ENCODE measurements around the gene WFDC6. TPM values are rescaled to one million over a fixed set of nuclear protein-coding genes. Genes with fewer than 3 reads are reported as not detected.
"Not testable (repeated sequence)": the region's sequence is repeated elsewhere in the genome, so short reads cannot be mapped to it uniquely, and the experiment has no call there.

The WFDC6 gene
- total RNA-seq = not detected
- long read RNA-seq = 0 reads

DNA sequence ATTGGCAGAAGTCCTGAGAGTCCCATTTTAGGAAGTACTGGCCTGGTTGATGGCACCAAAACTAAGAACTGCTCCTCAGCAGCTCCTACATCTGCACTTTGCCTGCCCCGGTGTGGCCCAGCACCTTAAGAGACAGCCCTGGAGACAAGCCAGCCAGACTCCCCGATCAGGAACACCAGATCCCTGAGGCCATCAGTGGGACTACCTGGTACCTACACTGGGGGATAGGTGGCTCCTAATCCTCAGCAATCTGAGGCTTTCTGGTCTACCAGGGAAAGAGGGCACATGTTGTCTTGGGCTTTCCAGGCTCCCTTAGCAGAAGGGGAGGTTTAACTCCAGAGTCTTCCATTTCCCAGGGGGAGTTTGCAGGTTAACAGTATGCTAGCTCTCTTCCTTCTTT lies at the start of gene WFDC6:
WFDC6 (minus strand) TSS at position 101 of the 400 bp plus-strand sequence; CDS start at position 26, 75 bp downstream.
- no peak within 1 kb of the TSS for H3K4me3 ChIP-seq
- intact Hi-C loops (cut with DNase I) = no loop called here
- H3K36me3 ChIP-seq = no peaks in the 10 kb centered on the region
- no peaks in the 10 kb centered on the region for H3K27me3 ChIP-seq
- H3K27ac ChIP-seq = no peak within 1 kb of the TSS
- ATAC-seq (no peak), DNase-seq (no peak)
- no peaks in the 10 kb centered on the region for H3K9me3 ChIP-seq
- TF ChIP-seq POLR2A (IDR thresholded peaks at IDR 0.05) (no peak), CTCF (IDR thresholded peaks at IDR 0.05) (no peak)
- no peaks in the 10 kb centered on the region for H3K4me1 ChIP-seq
- WGBS (ENCODE audit: insufficient coverage, low coverage, low lambda C conversion rate, missing lambda C conversion rate) = no CpG with 5 or more reads among the region's 2 CpGs

DNA sequence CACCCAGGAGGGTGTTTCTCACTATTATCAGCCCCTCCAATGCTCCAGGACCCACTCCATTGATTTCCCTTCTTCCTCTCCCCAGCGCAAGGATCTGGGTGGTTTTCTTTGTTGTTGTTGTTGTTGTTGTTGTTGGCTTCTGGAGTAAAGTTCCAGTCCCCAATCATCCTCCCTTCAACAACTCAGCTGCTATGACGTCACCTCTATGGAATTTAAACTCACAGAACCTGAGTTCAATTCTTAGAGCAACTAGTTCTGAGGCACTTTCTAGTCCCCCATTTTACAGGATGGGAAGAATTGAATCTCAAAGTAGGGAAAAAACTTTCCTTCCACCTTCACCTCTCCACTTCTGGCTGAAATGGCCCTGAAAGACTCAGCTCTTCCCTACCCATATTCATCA lies 49.5 kb upstream of the WFDC6 start:
- 41% methylated on average over 1 of the region's 2 CpGs for WGBS (ENCODE audit: insufficient coverage, low coverage, low lambda C conversion rate, missing lambda C conversion rate)
- Histone ChIP-seq H3K27me3 (no peaks in the 10 kb centered on the region), H3K4me3 (no peak overlapping the region), H3K9me3 (no peaks in the 10 kb centered on the region), H3K36me3 (no peaks in the 10 kb centered on the region), H3K27ac (no peak overlapping the region), H3K4me1 (no peaks in the 10 kb centered on the region)
- DNase-seq (no peak), ATAC-seq (no peak)
- intact Hi-C loops (cut with DNase I) = no loop called here
- no peak for TF ChIP-seq POLR2A (IDR thresholded peaks at IDR 0.05)
- no peak for TF ChIP-seq CTCF (IDR thresholded peaks at IDR 0.05)

- H3K27ac ChIP-seq; DNase-seq; H3K9me3 ChIP-seq; H3K4me3 ChIP-seq; H3K4me1 ChIP-seq; intact Hi-C loops (cut with DNase I); H3K27me3 ChIP-seq; H3K36me3 ChIP-seq; ATAC-seq: not testable (repeated sequence)
- 82% methylated on average over 5 of the region's 5 CpGs for WGBS (ENCODE audit: insufficient coverage, low coverage, low lambda C conversion rate, missing lambda C conversion rate)
These were observed 46.7 kb upstream of the WFDC6 start for GRCh38 chr20:45585986-45586385.

GRCh38 chr20:45584294-45584693 lies 45.0 kb upstream of the WFDC6 start:
- ATAC-seq; H3K27me3 ChIP-seq; H3K36me3 ChIP-seq; intact Hi-C loops (cut with DNase I); H3K4me1 ChIP-seq; H3K4me3 ChIP-seq; H3K27ac ChIP-seq; H3K9me3 ChIP-seq; DNase-seq: not testable (repeated sequence)
- WGBS (ENCODE audit: insufficient coverage, low coverage, low lambda C conversion rate, missing lambda C conversion rate) = 49% methylated on average over 5 of the region's 5 CpGs

DNA sequence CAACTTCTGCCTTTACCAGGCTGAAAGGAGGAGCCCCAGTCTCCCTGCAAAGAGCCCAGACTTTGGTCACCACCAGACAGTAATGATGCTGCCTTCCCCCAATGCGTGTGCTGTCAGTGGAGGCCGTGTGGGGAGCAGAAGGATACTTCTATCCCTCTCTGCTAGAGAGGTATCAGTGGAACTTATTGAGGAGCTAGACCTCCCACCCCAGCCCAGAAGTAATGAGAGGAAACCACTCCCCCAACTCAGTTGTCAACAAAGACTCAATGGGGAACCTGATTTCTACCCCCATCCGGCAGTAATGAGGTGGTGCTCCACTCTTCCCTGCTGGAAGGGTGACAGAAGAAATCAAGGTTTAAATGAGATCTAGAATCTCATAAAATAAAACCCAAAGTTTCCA lies 44.2 kb upstream of the WFDC6 start:
- intact Hi-C loops (cut with DNase I) = no loop called here
- DNase-seq (no peak), ATAC-seq (no peak)
- WGBS (ENCODE audit: insufficient coverage, low coverage, low lambda C conversion rate, missing lambda C conversion rate) = 23% methylated on average over 3 of the region's 3 CpGs
- H3K27ac ChIP-seq = no peak overlapping the region
- no peaks in the 10 kb centered on the region for H3K36me3 ChIP-seq
- H3K4me3 ChIP-seq = no peak overlapping the region
- no peaks in the 10 kb centered on the region for H3K9me3 ChIP-seq
- TF ChIP-seq POLR2A (IDR thresholded peaks at IDR 0.05) (no peak), CTCF (IDR thresholded peaks at IDR 0.05) (no peak)
- no peaks in the 10 kb centered on the region for H3K27me3 ChIP-seq
- no peaks in the 10 kb centered on the region for H3K4me1 ChIP-seq

DNA sequence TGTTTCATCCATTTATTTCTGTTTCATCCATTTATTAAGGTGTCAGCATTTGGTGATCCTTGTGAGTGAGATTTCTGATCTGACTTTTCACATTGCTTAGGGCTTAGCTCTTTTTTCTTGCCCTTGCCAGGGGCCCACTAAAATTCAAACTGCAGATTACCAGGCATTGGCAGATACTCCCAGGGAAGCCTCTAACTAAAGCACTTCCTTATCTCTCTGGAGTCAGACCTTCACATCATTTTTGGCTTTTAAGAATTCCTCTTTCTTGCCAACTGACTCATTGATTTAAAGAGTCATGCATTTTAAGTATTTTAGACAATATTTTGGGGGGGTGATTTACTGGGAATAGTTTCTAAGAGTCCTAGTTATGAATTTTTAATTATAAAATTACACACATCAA lies 42.4 kb upstream of the WFDC6 start:
- TF ChIP-seq POLR2A (IDR thresholded peaks at IDR 0.05) (no peak), CTCF (IDR thresholded peaks at IDR 0.05) (no peak)
- no peaks in the 10 kb centered on the region for H3K27me3 ChIP-seq
- no peak overlapping the region for H3K4me3 ChIP-seq
- H3K9me3 ChIP-seq = no peaks in the 10 kb centered on the region
- no peaks in the 10 kb centered on the region for H3K36me3 ChIP-seq
- no peaks in the 10 kb centered on the region for H3K4me1 ChIP-seq
- ATAC-seq = no peak
- no peak overlapping the region for H3K27ac ChIP-seq
- DNase-seq = no peak
- intact Hi-C loops (cut with DNase I) = no loop called here

All from right lobe of liver (tissue), 6 donors.